SW480 (cell line): ENCODE results near the gene GPT2.

Experiments
- DNase-seq: peaks from one replicate; pipeline ENCODE4 v3.0.0-alpha.2; 2016; ENCODE audit warnings: low spot score

GPT2 gene, protein sequence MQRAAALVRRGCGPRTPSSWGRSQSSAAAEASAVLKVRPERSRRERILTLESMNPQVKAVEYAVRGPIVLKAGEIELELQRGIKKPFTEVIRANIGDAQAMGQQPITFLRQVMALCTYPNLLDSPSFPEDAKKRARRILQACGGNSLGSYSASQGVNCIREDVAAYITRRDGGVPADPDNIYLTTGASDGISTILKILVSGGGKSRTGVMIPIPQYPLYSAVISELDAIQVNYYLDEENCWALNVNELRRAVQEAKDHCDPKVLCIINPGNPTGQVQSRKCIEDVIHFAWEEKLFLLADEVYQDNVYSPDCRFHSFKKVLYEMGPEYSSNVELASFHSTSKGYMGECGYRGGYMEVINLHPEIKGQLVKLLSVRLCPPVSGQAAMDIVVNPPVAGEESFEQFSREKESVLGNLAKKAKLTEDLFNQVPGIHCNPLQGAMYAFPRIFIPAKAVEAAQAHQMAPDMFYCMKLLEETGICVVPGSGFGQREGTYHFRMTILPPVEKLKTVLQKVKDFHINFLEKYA

DNA sequence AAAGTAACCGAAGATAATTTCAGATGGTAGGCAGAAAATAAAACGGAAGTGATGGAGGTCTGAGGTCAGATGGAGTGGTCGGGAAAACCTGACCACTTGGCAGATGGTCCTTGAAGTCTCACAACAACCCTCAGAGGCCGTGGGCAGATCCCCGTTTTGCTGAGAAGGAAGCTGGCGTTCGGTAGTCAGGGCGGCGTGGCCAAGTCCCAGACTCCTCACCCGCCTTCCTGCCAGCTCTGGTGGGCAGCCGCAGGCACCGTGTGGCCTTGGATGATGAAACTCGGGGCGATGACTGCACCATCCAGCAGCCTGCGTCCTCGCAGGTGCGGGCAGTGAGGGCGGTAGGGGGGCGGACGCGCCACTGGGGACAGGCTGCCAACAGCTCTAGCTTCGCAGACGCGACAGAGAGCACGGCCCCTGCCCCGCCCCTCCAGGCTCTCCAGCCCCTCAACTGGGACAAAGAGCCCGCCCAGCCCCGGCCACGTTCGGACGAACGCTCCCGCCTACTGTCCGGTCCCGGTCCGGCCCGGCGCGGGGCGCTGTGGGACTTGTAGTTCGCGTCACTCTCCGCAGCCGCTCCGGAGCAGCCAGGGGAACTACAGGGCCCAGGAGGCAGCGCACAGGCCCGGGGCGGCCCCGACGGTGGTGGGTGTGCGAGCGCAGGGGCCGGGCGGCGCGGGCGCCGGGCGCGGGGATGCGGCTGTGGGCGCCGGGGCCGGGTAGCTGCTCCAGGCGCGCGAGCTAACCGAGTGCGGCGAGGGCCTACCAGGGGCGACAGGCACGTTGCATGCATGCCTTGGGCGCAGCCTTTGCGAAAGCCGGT, at the start of gene GPT2:
GPT2 (plus strand) TSS at position 673 of the 823 bp plus-strand sequence. CDS start 354 bp downstream, outside the sequence.
- DNase-seq: peak; percentile 96

DNA sequence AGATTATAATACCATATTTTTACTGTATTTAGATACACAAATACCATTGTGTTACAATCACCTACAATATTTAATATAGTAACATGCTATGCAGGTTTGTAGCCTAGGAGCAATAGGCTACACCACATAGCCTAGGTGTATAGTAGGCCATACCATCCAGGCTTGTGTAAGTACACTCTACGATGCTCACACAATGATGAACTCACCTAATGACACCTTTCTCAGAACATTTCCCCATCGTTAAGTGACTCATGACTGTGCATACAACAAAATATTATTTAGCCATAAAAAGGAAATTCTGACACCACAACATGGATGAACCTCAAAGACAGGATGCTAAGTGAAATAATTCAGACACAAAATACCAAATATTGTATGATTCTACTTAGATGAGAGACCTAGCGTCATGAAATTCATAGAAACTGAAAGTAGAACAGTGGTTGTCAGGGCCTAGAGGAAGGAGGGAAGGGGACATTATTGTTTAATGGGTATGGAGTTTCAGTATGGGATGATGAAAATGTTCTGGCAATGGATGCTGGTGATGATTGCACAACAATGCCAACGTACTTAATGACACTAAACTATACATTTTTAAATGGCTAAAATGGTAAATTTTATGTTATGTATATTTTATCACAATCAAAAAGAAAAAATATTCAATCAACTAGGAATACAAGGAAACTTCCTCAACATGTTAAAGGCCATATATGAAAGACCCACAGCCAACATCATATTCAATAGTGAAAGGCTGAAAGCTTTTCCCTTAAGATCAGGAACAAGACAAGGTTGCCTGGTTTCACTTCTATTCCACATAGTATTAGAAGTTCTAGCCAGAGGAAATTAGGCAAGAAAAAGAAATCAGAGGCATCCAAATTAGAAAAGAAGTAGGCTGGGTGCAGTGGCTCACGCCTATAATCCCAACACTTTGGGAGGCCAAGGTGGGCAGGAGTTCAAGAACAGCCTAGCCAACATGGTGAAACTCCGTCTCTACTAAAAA, 47.3 kb upstream of the GPT2 start:
- no peak for DNase-seq

DNA sequence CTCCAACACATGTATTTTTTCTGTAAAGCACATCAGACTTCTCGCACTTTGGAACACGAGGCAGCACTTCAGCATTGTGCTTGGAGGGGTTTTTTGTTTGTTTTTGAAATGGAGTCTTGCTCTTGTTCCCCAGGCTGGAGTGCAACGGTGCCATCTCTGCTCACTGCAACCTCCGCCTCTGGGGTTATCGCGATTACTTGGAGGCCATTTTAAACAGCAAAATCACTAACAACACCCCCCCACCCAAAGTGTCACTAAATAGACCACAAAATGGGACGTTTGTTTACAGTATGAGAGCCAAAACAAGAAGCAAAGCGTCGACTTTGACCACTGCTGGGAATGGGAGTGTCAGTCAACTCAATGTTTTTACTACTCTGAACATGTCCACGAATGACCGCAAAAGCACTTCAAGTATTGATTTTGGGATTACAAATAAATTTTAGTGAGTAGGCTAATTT, 44.1 kb upstream of the GPT2 start:
- no peak for DNase-seq

DNA sequence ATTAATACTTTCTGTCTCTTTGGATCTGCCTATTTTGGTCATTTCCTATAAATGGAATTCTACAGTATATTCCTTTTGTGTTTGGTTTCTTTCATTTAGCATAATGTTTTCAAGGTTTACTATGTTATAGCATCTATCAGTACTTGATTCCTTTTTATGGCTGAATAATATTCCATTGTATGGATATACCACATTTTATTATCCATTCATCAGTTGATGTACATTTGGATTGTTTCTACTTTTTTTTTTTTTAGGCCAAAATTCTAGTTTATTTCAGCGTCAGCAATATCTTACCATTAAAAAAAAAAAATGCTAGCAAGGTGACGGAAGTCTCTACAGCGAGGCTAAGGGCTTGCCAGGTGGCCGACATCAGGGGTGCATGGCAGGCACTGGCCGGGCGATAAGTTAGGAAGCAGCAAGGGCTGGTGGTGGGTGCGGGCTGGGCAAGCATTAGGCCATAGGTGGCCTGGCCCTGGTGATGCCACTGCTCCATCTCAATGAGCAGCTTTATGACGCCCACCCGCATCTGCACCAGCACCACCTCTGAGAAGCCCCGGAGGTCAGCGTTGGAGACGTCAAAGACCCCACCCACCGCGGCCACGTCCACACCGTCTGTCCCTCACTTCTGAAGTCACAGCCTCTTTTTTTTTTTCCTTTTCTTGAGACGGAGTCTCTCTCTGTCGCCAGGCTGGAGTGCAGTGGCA, 41.8 kb upstream of the GPT2 start:
- no peak for DNase-seq

DNA sequence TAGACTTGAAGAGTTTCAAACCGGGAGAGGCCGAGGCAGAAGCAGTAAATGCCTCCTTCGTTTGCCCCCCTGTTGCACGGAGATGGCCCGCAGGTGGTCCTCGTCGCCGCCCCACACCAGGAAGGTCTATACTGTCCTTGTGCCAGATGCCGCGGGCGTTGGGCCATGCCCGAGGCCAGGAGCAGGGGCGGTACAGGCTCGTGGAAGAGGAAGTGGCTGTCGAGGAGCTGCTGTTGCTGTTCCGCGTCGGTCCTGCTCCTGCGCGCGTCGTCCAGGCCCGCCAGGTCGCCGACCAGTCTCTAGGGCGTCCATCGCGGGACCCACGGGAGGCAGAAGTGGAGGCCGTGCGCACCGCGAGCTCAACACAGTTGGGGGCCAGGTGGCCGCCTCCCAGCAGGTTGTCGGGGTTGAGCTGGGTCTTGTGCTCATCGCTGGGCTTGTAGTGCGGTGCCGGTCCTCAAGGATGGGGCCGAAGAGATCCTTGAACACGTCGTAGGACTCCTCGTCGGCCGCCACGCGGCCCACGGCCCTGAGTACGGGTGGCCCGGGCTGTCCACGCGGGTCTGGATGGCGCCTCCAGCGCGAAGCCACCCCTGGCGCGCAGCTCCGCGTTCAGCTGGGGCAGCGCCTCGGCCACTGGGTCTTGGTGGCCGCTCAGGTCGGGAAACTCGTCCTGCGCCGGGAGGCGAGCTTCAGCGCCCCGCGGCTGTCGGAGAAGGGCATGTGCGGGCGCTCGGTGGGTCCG, 40.1 kb upstream of the GPT2 start:
- no peak for DNase-seq

DNA sequence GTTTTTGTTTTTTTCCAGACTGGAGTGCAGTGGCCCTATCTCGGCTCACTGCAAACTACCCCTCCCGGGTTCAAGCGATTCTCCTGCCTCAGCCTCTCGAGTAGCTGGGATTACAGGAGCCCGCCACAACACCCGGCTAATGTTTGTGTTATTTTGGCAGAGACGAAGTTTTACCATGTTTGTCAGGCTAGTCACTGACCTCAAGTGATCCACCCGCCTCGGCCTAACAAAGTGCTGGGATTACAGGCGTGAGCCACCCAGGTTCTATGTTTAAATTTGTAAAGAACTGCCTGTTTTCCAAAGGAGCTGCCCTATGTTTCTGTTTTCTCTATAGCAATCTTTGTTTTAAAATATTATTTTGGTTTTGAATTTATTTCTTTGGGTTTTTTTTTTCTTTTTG, 39.4 kb upstream of the GPT2 start:
- no peak for DNase-seq

DNA sequence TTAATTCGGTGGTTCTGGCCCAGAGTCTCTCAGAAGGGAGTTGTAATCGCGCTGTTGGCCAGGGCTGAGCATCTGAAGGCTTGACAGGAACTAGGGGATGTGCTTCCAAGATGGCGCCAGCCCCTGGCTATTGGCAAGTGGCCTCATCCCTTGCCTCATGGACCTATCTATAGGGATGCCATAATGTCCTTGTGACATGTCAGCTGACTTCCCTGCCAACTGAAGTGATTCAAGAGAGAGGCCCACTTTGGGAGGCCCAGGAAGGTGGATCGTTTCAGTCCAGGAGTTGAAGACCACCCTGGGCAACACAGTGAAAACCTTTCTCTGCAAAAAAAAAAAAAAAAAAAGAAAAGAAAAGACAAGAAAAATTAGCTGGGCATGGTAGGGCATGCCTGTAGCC, 38.2 kb upstream of the GPT2 start:
- DNase-seq: no peak

DNA sequence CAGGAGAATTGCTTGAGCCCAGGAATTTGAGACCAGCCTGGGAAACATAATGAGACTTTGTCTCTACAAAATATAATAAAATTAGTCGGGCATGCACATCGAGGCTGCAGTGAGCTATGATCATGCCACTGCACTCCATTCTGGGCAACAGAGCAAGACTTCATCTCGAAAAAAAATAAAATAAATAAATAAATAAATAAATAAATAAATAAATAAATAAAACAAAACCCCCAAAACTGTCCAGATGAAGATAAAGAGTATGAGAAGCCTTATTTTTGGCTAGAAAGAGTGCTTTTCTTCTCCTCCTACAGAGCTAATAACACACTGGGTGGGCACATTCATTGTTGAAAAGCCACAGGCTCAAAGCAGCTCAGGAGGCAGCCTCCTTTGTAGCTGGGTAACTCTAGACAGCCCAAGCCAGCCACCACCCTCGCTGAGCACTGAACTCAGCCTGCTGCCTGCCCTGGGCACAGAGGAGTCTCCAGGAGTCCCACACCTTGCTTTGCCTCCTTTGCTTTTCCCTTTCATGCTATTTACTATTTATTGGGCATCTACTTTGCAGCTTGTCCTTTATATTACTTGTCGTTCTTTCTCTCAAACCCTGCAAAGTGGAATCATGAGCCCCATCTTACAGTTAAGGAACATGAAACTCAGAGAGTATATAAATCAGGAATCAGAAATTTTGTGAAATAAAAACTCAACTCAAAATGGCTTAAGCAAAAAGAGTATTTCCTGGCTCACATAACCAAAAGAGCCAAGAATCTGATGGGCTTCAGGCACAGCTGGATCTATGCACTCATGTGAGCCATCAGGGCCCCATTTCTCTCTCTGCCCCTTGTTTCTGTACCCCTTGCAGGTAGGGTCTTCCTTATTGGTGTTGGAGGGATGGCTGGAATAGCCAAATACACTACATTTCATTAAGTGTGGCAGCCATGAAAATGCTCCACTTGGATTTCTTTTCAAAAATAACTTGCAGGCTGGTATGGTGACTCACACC, 35.1 kb upstream of the GPT2 start:
- DNase-seq: no peak

DNA sequence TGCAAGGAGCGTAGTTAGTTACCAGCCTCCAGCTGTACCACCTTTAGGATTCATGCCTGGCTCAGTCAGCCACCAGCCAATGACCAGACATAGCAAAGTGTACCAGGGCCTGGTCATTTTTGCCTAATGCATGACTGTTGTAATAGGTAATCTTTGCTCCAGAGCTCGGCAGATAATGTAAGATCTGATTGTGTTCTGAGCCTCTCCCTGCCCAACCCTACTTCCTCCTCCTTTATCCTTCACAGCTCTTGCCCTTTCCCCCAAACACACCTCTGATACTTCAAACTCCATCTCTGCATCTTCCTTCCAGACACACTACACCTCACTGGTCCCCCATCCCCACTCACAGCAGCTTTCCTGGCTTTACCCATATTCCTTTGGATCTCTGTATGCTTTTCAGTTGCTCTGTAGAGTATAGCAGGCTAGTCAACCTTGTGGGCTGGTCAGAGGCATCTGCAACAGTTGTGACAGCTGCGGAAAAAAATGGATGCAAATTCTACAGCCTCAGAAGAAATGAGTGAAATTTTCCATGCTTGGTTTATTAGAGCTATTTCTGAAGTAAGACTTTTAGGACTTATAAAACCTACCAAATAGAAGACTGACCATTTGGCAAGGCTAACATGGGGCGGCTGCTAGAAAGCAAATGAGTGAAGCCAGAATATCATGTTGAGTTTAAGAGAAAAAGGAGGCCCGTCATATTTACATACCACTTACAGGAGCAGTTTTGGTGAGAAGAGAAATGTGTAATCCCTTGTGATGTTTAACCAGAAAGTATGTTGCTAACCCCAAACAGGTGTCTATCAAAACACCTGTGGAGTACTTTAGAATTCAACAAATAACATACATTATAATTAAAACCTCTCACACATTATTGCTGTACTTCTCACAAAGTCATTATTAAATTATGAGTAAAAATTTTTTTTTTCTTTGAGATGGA, 33.3 kb upstream of the GPT2 start:
- DNase-seq: no peak

DNA sequence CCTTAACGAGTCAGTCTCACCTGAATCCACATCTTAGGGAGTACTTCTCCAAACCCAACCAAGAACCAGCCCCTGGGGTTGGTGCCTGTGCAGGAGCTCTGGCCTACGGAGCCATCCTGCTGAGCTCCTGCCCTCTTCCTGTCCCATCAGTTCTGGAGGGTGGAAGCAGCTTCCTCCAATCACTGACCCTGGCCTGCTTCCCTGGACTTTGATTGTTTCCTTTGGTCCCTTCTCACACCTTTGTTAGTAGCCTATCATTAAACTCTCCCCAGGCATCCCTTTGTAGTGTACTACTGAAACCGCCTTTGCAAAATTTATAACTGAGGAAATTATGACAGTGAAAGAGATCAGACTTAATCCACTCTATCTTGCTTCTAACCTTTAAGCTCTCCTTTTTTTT, 32.0 kb upstream of the GPT2 start:
- no peak for DNase-seq

DNA sequence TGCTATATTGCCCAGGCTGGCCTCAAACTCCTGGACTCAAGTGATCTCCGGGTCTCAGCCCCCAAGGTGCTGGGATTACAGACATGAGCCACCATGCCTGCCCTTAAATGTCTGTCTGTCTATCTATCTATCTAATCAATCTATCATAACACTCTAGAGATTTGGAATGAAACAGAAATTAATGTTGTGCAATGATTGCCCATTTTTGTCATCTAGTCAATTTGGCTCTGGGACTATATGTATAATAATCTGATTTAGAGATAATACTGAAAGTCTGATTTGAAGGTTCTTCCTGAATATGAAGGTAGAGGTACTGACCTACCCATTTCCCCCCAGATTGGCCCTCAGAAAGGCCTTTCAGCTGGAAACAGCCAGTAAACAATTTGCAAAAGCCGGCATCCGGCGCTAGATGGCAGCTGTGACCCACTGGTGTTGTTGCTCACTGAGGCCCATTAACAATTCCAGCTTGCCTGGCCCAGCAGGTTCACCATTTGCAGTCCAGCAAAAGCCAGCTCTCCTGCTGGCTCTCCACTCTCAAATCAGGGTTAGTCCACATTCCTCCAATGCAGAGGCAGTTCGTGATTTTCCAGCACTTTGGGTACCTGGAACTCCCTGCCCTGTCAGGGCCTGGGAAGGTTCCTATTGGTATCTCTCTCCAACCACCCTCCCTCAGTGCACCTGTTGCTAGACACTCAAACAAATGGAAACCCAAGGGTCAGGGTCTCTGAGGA, 30.3 kb upstream of the GPT2 start:
- DNase-seq: peak; percentile 54

DNA sequence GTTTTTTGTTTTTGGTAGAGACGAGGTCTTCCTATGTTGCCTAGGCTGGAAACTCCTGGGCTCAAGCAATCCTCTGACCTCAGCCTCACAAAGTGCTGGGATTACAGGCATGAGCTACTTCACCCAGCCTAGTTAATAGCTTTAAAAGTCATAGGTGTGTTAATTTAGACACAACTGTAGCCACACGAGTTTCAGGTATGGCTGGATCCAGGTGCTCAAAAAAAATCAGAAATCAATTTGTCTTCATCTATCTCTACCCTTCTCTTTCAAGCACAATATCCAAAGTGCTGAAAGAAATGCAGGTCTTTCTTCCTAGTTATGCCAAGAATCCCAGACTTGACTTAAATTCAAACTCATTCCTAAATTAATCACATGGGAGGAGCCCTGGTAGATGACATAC, 29.3 kb upstream of the GPT2 start:
- DNase-seq: no peak

DNA sequence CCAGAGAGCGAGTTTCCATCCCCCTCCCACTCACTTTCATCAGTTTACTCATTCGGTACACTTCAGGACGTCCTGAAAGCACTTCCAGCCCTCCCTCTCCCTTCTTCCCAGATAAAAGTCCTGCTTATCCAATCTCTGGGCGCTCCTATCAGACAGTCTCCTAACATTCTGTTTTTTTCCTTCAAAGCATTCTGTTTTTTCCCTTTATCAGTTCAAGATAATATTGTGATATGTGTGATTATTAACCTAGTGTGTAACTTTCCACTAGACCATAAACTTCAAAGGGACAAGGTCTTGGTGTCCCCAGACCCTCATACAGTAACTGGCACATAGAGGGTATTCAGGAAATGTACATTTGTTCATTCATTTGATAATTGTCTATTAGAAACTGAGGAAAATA, 28.8 kb upstream of the GPT2 start:
- DNase-seq: no peak

DNA sequence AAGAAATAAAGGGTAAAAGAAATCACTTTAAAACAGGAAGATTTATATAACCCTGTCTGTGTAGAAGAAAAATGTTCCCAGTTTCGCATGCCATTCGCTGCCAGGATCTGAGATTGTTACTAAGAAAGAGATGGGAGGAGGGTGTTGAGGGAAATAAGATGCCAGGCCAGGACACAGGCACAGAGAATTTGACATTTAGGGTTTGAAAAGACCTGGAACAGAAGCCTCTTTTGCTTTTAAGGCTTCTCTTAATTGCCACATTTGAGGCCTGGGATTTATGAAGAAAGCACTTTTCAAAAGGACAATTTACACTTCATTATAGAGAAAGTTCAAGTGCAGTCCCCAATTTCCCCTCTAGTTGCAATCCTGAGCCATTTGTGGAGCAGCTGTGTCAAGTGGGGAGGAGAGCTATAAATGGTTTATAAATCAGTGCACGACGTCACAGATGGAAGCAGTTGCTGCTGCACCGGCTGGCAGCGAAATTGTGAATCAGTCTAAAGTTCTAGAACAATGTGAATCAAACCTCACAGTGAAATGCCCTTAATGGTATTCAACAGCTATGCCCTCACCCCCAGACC, 26.7 kb upstream of the GPT2 start:
- DNase-seq: peak; percentile 39

DNA sequence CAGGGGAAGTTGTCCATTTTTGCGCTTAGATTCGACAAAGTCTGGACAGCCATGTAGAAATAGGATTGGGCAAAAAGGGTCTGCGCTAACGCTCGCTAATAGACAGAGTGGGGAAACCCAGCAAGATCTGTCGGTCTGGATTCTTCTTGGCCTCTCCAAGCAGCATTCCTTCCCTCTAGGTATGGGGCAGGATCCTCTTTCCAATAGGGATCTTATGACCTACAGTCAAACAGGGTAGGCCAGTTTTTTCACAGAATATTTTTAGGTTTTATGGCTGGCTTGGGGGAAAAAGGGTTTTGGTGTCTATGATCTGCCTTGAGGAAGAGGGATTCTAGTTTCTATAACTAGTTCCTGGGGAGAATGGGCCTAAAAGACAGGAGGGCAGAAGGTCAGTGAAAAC, 26.0 kb upstream of the GPT2 start:
- DNase-seq: no peak

DNA sequence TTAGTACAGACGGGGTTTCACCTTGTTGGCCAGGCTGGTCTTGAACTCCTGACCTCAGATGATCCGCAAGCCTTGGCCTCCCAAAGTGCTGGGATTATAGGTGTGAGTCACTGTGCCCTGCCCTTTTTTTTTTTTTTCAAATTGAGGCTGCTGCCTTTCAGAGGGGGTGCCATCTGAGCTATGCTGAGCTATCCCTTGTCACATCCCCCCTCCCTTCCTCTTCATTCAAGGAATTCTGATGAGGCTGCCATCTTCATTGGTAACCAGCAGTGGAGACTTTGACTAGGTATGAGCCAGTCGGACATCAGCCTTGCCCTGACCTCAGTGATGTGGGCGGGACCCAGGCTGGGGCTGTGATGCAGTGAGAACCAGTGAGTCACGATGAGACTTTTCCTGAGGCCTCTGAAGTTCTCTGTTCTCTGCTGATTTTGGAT, 24.4 kb upstream of the GPT2 start:
- peak; percentile 73 for DNase-seq
